Lung (tissue), 12 donors: ENCODE measurements around the gene ANKFN1. TPM values are rescaled to one million over a fixed set of nuclear protein-coding genes. Genes with fewer than 3 reads are reported as not detected.

Experiments used
- ATAC-seq: fragments of 200-7000 bp; cut with Tn5 transposase; one replicate; pipeline ENCODE4 v1.9.1; 2020; ENCODE audit warnings: moderate number of reproducible peaks; ENCODE audit not compliant: insufficient read depth, low FRiP score
- DNase-seq, 3 donors: peaks; one replicate each; pipeline ENCODE4 v3.0.0-alpha.2; 2013 to 2017
- H3K27ac ChIP-seq, 2 donors: one replicate each; pipeline ENCODE4 v1.5.1; 2013; ENCODE audit warnings: mild to moderate bottlenecking in 2 of 2, moderate library complexity in 2 of 2, control low read depth in 1 of 2, inconsistent platforms in 1 of 2, low read depth in 1 of 2, low read length in 1 of 2
- H3K27me3 ChIP-seq, 3 donors: one replicate each; pipeline ENCODE4 v1.5.1; 2013; ENCODE audit warnings: low read length in 2 of 3; ENCODE audit not compliant: control insufficient read depth in 3 of 3, insufficient read depth in 3 of 3
- H3K36me3 ChIP-seq, 4 donors: one replicate each; pipeline ENCODE4 v1.5.1; 2013; ENCODE audit warnings: low read length in 4 of 4, mild to moderate bottlenecking in 1 of 4, moderate library complexity in 1 of 4; ENCODE audit not compliant: control insufficient read depth in 4 of 4, insufficient read depth in 4 of 4
- H3K4me1 ChIP-seq, 5 donors: one replicate each; pipeline ENCODE4 v1.5.1; 2013; ENCODE audit warnings: low read length in 5 of 5, mild to moderate bottlenecking in 2 of 5, moderate library complexity in 1 of 5; ENCODE audit not compliant: control insufficient read depth in 5 of 5, insufficient read depth in 5 of 5
- H3K4me3 ChIP-seq: one replicate; pipeline ENCODE4 v1.5.1; 2013; ENCODE audit warnings: mild to moderate bottlenecking, control low read depth, moderate library complexity
- H3K9ac ChIP-seq, 2 donors: one replicate each; pipeline ENCODE4 v1.5.1; 2013; ENCODE audit warnings: low read length in 2 of 2, control low read depth in 1 of 2; ENCODE audit not compliant: insufficient read depth in 1 of 2
- H3K9me3 ChIP-seq, 4 donors: one replicate each; pipeline ENCODE4 v1.5.1; 2013; ENCODE audit warnings: low read length in 3 of 4, mild to moderate bottlenecking in 1 of 4, moderate library complexity in 1 of 4; ENCODE audit not compliant: control insufficient read depth in 4 of 4, insufficient read depth in 3 of 4
- CTCF ChIP-seq: IDR thresholded peaks from 2 replicates; pipeline ENCODE4 v1.5.1; 2012; ENCODE audit warnings: mild to moderate bottlenecking; ENCODE audit errors: control extremely low read depth, extremely low read depth
- WGBS, 2 donors: extraction: QIAGEN DNeasy Blood & Tissue Kit; methylation state at CpG; one replicate each; pipeline ENCODE4 v1.1.7; 2013; 5-methylcytosine and 5-hydroxymethylcytosine counted together
- polyA plus RNA-seq, 2 donors: library from polyadenylated mRNA; stranded (reverse); fragments of 200-250 nt; gene quantifications; one replicate each; pipeline ENCODE4 v1.2.1, GENCODE V29; 2013
- total RNA-seq, 2 donors: library from RNA; depleted of rRNA in 1 of 2; stranded (reverse); fragments of >200 nt in 1 of 2; gene quantifications; one replicate each; pipeline ENCODE4 v1.2.1, GENCODE V29; 2014 to 2021
- donor health status: control.
- donor health status: control.
- donor health status: Bipolar disorder and iron deficiency.
- donor health status: healthy.
- donor health status: DM: yes; HTN: yes; CAD: no.

ANKFN1 gene
- total and polyA plus RNA-seq, 4 donors = 0.39 to 8.5 (median 3.4) TPM

- Histone ChIP-seq H3K27ac (no peak overlapping the region), H3K9ac (no peak overlapping the region), H3K36me3 (no peaks in the 10 kb centered on the region), H3K9me3 (no peaks in the 10 kb centered on the region), H3K4me3 (no peak overlapping the region), H3K4me1 (peaks cover 0 to 5% (median 0%) of the 10 kb centered on the region in 5 donors), H3K27me3 (no peaks in the 10 kb centered on the region)
- 95% methylated on average over 1 of the region's 1 CpG for WGBS, 2 donors
- ATAC-seq = no peak
- TF ChIP-seq CTCF = no peak
- no peak for DNase-seq
Observed at GRCh38 chr17:56173026-56173425, 19.8 kb downstream of the ANKFN1 start.

- ATAC-seq (no peak), DNase-seq (no peak)
- H3K27ac ChIP-seq = no peak overlapping the region
- no peaks in the 10 kb centered on the region for H3K36me3 ChIP-seq
- H3K9ac ChIP-seq = no peak overlapping the region
- no peaks in the 10 kb centered on the region for H3K9me3 ChIP-seq
- H3K4me1 ChIP-seq = peaks cover 0 to 5% (median 0%) of the 10 kb centered on the region in 5 donors
- no peak for TF ChIP-seq CTCF
- no peak overlapping the region for H3K4me3 ChIP-seq
- H3K27me3 ChIP-seq = no peaks in the 10 kb centered on the region
- WGBS, 2 donors = 46 to 58% methylated on average over 3 of the region's 3 CpGs
Observed at GRCh38 chr17:56173958-56174835, 20.9 kb downstream of the ANKFN1 start.

- no peaks in the 10 kb centered on the region for H3K27me3 ChIP-seq
- no peaks in the 10 kb centered on the region for H3K36me3 ChIP-seq
- no peak overlapping the region for H3K9ac ChIP-seq
- no peak for ATAC-seq
- peaks cover 0 to 5% (median 0%) of the 10 kb centered on the region in 5 donors for H3K4me1 ChIP-seq
- no peak for TF ChIP-seq CTCF
- 64 to 79% methylated on average over 2 of the region's 2 CpGs for WGBS, 2 donors
- H3K27ac ChIP-seq = no peak overlapping the region
- H3K4me3 ChIP-seq = no peak overlapping the region
- H3K9me3 ChIP-seq = no peaks in the 10 kb centered on the region
- DNase-seq = no peak
Observed at GRCh38 chr17:56175299-56175955, 22.2 kb downstream of the ANKFN1 start.
